MM.1S (cell line): ENCODE measurements around the gene UTP4.

ENCODE experiments used
- DNase-seq: peaks from one replicate; pipeline ENCODE4 v3.0.0-alpha.2; 2015
- H2AFZ ChIP-seq: fragments of 300-600 bp; sonication (generic); 2 replicates; pipeline ENCODE4 v1.6.0; 2016; ENCODE audit warnings: antibody characterized with exemption, low read length
- H3F3A ChIP-seq: fragments of 300-600 bp; sonication (generic); 2 replicates; pipeline ENCODE4 v1.6.1; 2016; ENCODE audit warnings: mild to moderate bottlenecking, antibody characterized with exemption, low read length, moderate library complexity, mixed read lengths; ENCODE audit not compliant: insufficient read depth
- H3K27ac ChIP-seq: fragments of 300-600 bp; sonication (generic); 2 replicates; pipeline ENCODE4 v1.5.1; 2016; ENCODE audit warnings: mild to moderate bottlenecking, low read length
- H3K27me3 ChIP-seq: fragments of 300-600 bp; sonication (generic); replicated peaks from 2 replicates; pipeline ENCODE4 v1.6.0; 2016; ENCODE audit warnings: low read length; ENCODE audit not compliant: insufficient read depth
- H3K36me3 ChIP-seq: fragments of 300-600 bp; sonication (generic); replicated peaks from 2 replicates; pipeline ENCODE4 v1.6.1; 2016; ENCODE audit warnings: mild to moderate bottlenecking, low read length, mixed read lengths; ENCODE audit not compliant: insufficient read depth
- H3K4me1 ChIP-seq: fragments of 300-600 bp; sonication (generic); 2 replicates; pipeline ENCODE4 v1.6.1; 2016; ENCODE audit warnings: low read length, mixed read lengths
- H3K4me2 ChIP-seq: fragments of 300-600 bp; sonication (generic); 2 replicates; pipeline ENCODE4 v1.6.0; 2016; ENCODE audit warnings: low read depth, low read length
- H3K4me3 ChIP-seq: fragments of 300-600 bp; sonication (generic); 2 replicates; pipeline ENCODE4 v1.5.1; 2016; ENCODE audit warnings: low read length, mixed read lengths
- H3K79me2 ChIP-seq: fragments of 300-600 bp; sonication (generic); 2 replicates; pipeline ENCODE4 v1.6.1; 2016; ENCODE audit warnings: mixed run types, low read length, mixed read lengths
- H3K9ac ChIP-seq: fragments of 300-600 bp; sonication (generic); 2 replicates; pipeline ENCODE4 v1.6.1; 2016; ENCODE audit warnings: low read length, mixed read lengths
- H3K9me2 ChIP-seq: fragments of 300-600 bp; sonication (generic); replicated peaks from 2 replicates; pipeline ENCODE4 v1.6.1; 2016; ENCODE audit warnings: mild to moderate bottlenecking, low read length, mixed read lengths; ENCODE audit not compliant: insufficient read depth
- H3K9me3 ChIP-seq: fragments of 300-600 bp; sonication (generic); replicated peaks from 2 replicates; pipeline ENCODE4 v1.6.1; 2016; ENCODE audit warnings: mild to moderate bottlenecking, low read length, mixed read lengths; ENCODE audit not compliant: insufficient read depth
- H4K20me1 ChIP-seq: fragments of 300-600 bp; sonication (generic); 2 replicates; pipeline ENCODE4 v1.6.1; 2016; ENCODE audit warnings: mild to moderate bottlenecking, low read length, moderate library complexity, mixed read lengths; ENCODE audit not compliant: insufficient read depth
- EZH2 ChIP-seq: fragments of 300-600 bp; sonication (generic); optimal IDR thresholded peaks from 2 replicates; pipeline ENCODE3; 2017; ENCODE audit warnings: low read depth, mild to moderate bottlenecking, antibody characterized with exemption, low read length, mixed read lengths
- EZH2phosphoT487 ChIP-seq: fragments of 300-600 bp; sonication (generic); IDR thresholded peaks from 2 replicates; pipeline ENCODE4 v1.6.1; 2018; ENCODE audit warnings: antibody characterized with exemption, low read length
- TF ChIP-seq, protein P1 (sequence below): fragments of 300-600 bp; sonication (generic); IDR thresholded peaks from 2 replicates; pipeline ENCODE4 v1.5.1; 2016; ENCODE audit warnings: antibody characterized with exemption, low read length, mixed read lengths

UTP4 gene

DNA sequence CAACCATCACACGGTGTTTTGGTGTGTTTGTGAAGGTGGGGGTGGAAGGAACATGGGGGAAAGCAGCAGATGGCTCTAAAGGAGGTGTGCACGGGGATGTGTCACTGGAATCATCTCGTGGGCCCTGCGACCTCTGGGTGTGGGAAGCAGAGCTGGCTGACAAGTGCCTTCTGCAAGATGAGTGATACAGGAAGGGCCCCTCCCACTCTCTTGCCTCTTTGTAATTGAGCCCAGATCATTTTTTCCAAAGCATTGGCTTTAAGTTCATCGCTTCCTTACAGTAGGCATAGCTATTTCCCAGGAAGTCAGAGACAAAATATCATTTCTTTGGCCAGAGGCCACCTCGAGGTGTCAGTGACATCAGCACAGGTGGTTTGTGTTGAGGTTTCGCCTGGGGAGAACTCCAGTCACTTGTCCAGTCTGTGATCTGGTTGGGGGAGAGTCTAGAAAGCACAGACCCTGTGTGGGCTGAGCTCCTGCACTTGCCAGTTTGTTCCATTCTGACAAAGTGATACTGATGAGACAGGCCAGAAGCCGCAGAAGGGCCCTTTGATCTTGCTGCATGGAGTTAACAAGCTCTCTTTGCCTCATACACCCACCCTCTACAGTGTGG is 33.9 kb downstream of the UTP4 start:
- H3K27me3 ChIP-seq, result no peaks in the 10 kb centered on the region
- no peaks in the 10 kb centered on the region for H4K20me1 ChIP-seq
- H3K27ac ChIP-seq, result no peak overlapping the region
- TF ChIP-seq, protein P1, sequence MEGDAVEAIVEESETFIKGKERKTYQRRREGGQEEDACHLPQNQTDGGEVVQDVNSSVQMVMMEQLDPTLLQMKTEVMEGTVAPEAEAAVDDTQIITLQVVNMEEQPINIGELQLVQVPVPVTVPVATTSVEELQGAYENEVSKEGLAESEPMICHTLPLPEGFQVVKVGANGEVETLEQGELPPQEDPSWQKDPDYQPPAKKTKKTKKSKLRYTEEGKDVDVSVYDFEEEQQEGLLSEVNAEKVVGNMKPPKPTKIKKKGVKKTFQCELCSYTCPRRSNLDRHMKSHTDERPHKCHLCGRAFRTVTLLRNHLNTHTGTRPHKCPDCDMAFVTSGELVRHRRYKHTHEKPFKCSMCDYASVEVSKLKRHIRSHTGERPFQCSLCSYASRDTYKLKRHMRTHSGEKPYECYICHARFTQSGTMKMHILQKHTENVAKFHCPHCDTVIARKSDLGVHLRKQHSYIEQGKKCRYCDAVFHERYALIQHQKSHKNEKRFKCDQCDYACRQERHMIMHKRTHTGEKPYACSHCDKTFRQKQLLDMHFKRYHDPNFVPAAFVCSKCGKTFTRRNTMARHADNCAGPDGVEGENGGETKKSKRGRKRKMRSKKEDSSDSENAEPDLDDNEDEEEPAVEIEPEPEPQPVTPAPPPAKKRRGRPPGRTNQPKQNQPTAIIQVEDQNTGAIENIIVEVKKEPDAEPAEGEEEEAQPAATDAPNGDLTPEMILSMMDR, result no peak
- TF ChIP-seq EZH2phosphoT487 (no peak), EZH2 (no peak)
- H3K4me3 ChIP-seq, result no peak overlapping the region
- H3F3A ChIP-seq, result no peaks in the 10 kb centered on the region
- no peaks in the 10 kb centered on the region for H3K9me3 ChIP-seq
- H3K4me2 ChIP-seq, result no peak overlapping the region
- no peak overlapping the region for H3K9ac ChIP-seq
- H3K4me1 ChIP-seq, result no peaks in the 10 kb centered on the region
- H3K9me2 ChIP-seq, result no peaks in the 10 kb centered on the region
- peaks cover 11% of the 10 kb centered on the region; the same call in 1 of the 2 replicates for H3K36me3 ChIP-seq
- no peak for DNase-seq
- no peaks in the 10 kb centered on the region for H3K79me2 ChIP-seq
- H2AFZ ChIP-seq, result no peak overlapping the region

DNA sequence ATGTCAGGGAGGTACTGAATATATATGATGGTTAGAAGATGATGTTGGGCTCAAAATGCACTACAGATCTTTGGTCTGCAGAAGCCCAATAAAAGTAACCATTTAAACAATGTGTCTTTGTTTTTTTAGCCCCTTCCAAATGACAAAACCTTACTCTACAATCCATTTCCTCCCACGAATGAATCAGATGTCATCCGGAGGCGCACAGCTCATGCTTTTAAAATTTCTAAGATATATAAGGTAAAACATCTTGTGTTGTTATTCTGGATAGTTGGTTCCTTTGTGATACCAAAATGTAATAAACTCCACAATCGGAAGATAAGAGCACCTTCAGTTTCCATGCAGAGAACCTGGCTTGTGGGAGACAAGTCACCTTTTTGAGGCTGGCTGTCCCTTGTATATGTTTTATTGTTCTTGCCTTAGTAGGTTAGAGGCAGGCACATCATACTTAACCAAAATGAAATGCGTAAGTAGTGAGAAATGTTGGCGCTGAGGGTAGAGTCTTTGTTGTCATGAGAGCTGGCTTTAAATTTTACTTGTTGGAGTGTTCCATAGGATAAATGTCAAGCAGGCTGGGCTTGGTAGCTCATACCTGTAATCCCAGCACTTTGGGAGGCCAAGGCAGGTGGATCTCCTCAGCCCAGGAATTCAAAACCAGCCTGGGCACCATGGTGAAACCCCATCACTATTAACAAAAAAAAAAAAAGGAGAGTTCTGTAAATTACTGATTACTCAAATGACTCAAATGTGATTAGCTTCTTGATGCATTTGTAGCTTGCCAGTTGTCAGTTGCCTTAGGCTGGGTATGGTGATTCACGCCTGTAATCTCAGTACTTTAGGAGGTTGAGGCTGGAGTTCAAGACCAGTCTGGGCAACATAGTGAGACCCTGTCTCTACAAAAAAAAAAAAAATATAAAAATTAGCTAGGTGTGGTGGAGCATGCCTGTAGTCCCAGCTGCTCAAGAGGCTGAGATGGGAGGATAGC is 34.8 kb downstream of the UTP4 start:
- H3K4me1 ChIP-seq, result no peaks in the 10 kb centered on the region
- H2AFZ ChIP-seq, result no peak overlapping the region
- no peaks in the 10 kb centered on the region for H3F3A ChIP-seq
- no peaks in the 10 kb centered on the region for H3K9me2 ChIP-seq
- no peaks in the 10 kb centered on the region for H3K9me3 ChIP-seq
- no peaks in the 10 kb centered on the region for H3K79me2 ChIP-seq
- no peak overlapping the region for H3K4me2 ChIP-seq
- H3K9ac ChIP-seq, result no peak overlapping the region
- DNase-seq, result no peak
- peaks cover 11% of the 10 kb centered on the region; the same call in 1 of the 2 replicates for H3K36me3 ChIP-seq
- H4K20me1 ChIP-seq, result no peaks in the 10 kb centered on the region
- no peak overlapping the region for H3K27ac ChIP-seq
- no peaks in the 10 kb centered on the region for H3K27me3 ChIP-seq
- H3K4me3 ChIP-seq, result no peak overlapping the region
- TF ChIP-seq EZH2 (no peak), EZH2phosphoT487 (no peak)
- TF ChIP-seq, protein P1, result no peak

DNA sequence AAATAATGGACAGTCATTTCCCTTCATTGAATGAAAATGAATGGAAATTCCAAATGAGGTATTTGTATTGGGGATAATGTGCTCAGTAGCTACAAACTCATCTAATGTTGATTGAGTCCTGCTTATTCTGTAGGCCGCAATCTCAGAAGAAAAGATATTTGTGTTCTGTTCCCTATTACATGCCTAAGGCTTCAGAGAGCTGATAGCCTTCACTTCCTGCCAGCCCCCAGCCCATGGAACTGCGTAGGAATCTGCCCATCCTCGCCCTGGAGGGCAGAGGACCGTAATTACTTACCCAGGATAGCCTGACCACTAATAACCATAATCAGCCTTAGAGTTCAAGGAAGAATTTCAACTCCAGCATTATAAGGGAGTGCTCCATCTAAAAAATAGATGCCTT is 36.6 kb downstream of the UTP4 start:
- Histone ChIP-seq H3K9me2 (no peaks in the 10 kb centered on the region), H2AFZ (no peak overlapping the region), H3K27me3 (no peaks in the 10 kb centered on the region), H3K36me3 (peaks cover 11% of the 10 kb centered on the region; the same call in 1 of the 2 replicates), H3K9ac (no peak overlapping the region), H3K79me2 (no peaks in the 10 kb centered on the region), H3K9me3 (no peaks in the 10 kb centered on the region), H3F3A (no peaks in the 10 kb centered on the region), H3K4me2 (no peak overlapping the region), H4K20me1 (no peaks in the 10 kb centered on the region), H3K4me1 (no peaks in the 10 kb centered on the region), H3K27ac (no peak overlapping the region), H3K4me3 (no peak overlapping the region)
- no peak for DNase-seq
- TF ChIP-seq EZH2, result no peak
- TF ChIP-seq, protein P1, result no peak
- no peak for TF ChIP-seq EZH2phosphoT487
